AG09309 (cell line): ENCODE data around the gene HLA-A.

ENCODE experiments used
- DNase-seq: peaks from one replicate; pipeline ENCODE4 v3.0.0-alpha.2; 2010; ENCODE audit warnings: low read depth
- H3K4me3 ChIP-seq: 2 replicates; pipeline ENCODE4 v1.5.1; 2011; ENCODE audit warnings: mild to moderate bottlenecking, low read depth, low read length, moderate library complexity; ENCODE audit not compliant: control insufficient read depth
- CTCF ChIP-seq: IDR thresholded peaks from 2 replicates; pipeline ENCODE4 v1.5.1; 2011; ENCODE audit warnings: mild to moderate bottlenecking, low read depth, low read length, inconsistent platforms; ENCODE audit not compliant: insufficient read depth, control insufficient read depth; ENCODE audit errors: missing control alignments

The HLA-A gene

GRCh38 chr6:29942275-29943052 is at the start of gene HLA-A:
Gene HLA-A, plus strand, starts transcription at chr6:29942532. Its CDS starts 22 bp downstream, at chr6:29942554.
- no peak for TF ChIP-seq CTCF
- DNase-seq: peak; percentile 85
- H3K4me3 ChIP-seq: peak within 1 kb of the TSS; percentile 71

DNA sequence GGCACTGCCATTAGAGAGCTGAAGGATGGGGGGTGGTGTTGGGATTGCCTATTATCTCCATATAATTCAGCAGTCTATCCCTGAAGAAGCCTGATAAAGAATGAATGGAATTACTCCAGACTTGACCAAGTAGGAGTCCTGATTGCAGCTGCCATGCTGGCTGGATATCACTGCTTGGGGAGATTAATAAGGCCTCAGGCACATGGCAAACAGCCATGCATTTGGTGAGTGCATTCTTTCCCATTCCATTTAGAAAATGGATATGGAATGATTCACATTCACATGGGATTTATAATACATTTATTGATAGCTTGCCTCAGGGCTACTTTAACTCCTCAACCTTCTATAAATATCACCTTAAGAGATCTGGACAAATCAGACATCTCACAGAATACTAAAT is 49.6 kb upstream of the HLA-A start:
- DNase-seq: no peak
- H3K4me3 ChIP-seq: no peak overlapping the region
- TF ChIP-seq CTCF: no peak

- no peak for DNase-seq
- no peak for TF ChIP-seq CTCF
These were observed 43.1 kb upstream of the HLA-A start for GRCh38 chr6:29899281-29899680.

DNA sequence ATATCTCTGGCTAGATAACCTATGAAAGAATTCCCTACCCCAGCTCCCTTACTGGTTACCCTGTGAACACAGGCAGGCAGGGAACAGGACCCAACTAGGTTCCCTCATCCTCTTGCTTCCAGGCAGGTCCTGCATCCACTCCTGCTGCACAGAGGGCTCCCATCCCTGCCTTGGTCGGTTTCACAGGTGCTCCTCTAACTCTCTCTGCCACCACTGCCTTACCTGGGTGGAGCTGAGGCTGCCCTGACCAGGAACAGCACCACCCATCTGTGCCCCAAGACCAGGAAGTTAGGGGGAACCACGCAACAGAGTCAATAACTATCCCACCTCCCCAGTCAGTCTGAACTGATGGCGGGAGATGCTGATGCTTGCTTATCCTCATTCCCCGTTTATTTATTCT is 37.0 kb upstream of the HLA-A start:
- no peak for TF ChIP-seq CTCF
- no peak overlapping the region for H3K4me3 ChIP-seq
- no peak for DNase-seq

More at GRCh38 chr6:29899281-29899680, 43.1 kb upstream of the HLA-A start:
- no peak overlapping the region for H3K4me3 ChIP-seq

DNA sequence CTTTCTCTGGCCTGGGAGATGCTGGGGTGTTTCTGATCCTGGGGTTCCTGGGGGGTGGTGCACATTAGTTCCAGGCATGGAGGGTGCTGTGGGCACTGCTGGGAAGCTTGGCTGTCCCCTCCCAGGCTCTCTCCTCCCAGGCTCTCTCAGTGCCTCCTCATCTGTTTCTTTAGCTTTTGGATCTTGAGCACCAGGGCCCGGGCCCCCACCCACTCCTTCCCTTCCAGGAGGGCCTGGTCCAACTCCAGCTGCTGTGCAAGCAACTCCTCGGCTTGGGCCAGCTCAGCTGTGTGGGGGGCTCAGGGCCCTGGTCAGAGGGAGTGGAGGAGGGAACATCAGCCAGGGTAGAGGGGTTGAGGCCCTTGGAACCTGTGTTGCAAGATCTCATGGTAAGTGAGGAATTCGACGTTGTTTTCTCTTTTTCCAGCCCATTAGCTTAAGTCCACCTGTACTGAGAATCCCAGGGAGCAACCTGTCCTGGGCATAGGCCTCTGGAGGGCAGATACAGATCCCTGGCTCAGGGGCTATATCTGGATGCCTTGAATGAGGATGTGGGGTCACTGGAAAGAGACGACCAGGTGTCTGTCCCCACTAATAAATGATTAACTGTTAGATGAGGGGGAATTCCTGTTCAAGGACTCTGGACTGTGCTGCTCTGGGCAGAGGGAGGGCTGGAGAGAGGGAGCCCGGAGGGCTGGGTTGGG is 34.5 kb upstream of the HLA-A start:
- TF ChIP-seq CTCF: no peak
- no peak for DNase-seq
- H3K4me3 ChIP-seq: no peak overlapping the region

- no peak for TF ChIP-seq CTCF
- no peak overlapping the region for H3K4me3 ChIP-seq
- no peak for DNase-seq
These were observed 34.0 kb upstream of the HLA-A start for GRCh38 chr6:29908341-29908662.
